Measurements from ENCODE around the gene SHBG.

Gene SHBG

DNA sequence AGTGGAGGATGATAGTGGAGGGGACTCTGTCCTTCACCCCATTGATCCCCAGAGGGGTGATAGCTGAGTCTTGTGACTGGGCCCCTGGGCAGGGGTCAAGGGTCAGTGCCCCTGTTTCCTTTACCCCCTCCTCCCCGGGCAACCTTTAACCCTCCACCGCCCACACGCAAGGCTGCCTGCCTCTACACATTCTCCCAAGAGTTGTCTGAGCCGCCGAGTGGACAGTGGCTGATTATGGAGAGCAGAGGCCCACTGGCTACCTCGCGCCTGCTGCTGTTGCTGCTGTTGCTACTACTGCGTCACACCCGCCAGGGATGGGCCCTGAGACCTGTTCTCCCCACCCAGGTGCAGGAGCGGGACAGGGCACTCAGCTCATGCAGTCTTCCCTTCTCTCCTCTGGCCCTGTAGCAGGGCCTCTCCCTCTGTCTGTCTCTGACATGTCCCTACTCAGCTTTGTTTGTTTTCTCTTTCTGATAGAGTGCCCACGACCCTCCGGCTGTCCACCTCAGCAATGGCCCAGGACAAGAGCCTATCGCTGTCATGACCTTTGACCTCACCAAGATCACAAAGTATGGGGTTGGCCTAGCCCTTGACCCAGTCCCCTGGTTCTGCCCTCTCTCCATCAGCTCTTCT lies at the start of gene SHBG:
Gene SHBG (plus strand): TSS at position 197 of the 633 bp plus-strand sequence. CDS start 38 bp downstream, at position 235.
- TF ChIP-seq, protein P1, sequence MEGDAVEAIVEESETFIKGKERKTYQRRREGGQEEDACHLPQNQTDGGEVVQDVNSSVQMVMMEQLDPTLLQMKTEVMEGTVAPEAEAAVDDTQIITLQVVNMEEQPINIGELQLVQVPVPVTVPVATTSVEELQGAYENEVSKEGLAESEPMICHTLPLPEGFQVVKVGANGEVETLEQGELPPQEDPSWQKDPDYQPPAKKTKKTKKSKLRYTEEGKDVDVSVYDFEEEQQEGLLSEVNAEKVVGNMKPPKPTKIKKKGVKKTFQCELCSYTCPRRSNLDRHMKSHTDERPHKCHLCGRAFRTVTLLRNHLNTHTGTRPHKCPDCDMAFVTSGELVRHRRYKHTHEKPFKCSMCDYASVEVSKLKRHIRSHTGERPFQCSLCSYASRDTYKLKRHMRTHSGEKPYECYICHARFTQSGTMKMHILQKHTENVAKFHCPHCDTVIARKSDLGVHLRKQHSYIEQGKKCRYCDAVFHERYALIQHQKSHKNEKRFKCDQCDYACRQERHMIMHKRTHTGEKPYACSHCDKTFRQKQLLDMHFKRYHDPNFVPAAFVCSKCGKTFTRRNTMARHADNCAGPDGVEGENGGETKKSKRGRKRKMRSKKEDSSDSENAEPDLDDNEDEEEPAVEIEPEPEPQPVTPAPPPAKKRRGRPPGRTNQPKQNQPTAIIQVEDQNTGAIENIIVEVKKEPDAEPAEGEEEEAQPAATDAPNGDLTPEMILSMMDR (conservative IDR thresholded peaks at IDR 0.05): no peak
- no peak within 1 kb of the TSS for H3K27ac ChIP-seq

DNA sequence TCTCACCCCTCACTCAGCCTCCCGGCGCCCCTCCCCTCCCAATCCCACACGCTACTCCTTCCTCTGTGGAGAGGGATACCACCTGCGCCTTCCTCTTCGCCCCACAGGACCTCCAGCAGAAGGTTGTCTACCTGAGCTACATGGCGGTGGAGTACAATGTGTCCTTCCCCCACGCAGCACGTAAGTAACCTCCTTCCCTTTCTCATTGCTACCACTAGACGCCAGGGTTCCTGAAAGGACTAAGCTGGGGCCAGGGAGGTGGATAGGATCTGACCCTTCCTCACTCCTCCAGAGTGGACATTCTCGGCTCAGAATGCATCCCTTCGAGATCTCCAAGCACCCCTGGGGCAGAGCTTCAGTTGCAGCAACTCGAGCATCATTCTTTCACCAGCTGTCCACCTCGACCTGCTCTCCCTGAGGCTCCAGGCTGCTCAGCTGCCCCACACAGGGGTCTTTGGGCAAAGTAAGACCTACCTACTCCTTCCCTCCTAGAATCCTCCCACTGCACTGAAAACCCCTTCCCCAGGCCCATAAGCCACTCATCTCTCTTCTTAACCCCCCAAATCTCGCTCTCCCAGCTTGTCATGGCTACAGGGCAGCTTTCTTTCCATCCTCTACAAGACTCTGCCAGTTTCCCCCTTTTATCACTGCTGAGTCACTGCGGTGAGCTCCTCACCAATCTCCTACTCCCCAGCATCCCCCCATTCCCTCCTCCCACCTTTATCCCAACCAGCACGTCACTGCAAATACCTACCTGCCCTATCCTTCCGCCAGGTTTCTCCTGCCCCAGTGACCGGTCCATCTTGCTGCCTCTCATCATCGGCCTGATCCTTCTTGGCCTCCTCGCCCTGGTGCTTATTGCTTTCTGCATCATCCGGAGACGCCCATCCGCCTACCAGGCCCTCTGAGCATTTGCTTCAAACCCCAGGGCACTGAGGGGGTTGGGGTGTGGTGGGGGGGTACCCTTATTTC lies 49.0 kb upstream of the SHBG start:
- TF ChIP-seq, protein P1 (conservative IDR thresholded peaks at IDR 0.05): no peak
- H3K27ac ChIP-seq: no peak overlapping the region

DNA sequence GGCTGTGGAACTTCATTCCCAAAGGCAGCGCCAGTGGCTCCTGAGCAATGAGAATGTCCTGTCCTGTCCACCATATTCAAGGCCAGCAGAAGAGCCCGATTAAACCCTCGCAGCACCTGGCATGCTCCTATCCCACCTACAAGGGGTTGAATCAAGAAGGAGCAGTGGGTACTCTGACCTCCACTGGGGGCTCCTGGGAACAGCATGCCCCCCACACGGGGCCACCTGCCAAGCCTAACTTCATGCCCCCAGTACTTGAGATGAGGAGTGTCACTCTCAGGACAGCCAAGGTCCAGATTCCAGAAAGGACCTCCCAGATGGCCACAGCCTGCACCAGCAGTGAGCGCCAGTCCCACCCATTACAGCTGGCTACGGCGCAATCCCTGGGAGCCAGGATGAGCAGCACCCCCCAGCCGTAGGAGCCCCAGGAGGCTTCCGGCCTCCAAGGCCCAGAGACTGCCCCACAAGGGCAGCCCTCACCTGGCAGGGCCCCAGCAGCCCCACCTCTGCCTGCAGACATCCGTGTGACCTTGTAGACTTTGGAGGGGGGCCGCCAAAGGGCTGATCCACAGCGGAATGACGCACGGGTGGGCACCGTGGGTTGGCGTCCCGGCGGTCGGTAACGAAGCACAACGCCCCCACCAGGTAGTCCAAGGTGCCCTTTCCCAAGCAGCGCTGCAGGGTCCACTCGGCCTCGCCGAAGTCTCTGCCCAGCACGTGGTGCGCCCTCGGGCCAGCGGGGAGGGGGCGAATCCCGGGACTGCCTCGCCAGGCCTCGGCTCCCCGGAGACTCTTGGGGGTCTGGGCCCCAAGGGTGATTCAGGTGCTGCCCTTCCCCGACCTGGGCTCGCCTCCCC lies 47.3 kb upstream of the SHBG start:
- peak overlapping the region; percentile 86 for H3K27ac ChIP-seq
- TF ChIP-seq, protein P1 (conservative IDR thresholded peaks at IDR 0.05): no peak

- TF ChIP-seq, protein P1 (conservative IDR thresholded peaks at IDR 0.05): no peak
Measured at GRCh38 chr17:7583253-7584109, 46.5 kb upstream of the SHBG start, which contains the start of gene MPDU1. MPDU1 (plus strand) TSS chr17:7583852; CDS start chr17:7583863, 11 bp downstream.

GRCh38 chr17:7586673-7587419 lies 43.1 kb upstream of the SHBG start:
- TF ChIP-seq, protein P1 (conservative IDR thresholded peaks at IDR 0.05): peak; percentile 63
- H3K27ac ChIP-seq: no peak overlapping the region

More at GRCh38 chr17:7583253-7584109, 46.5 kb upstream of the SHBG start, which contains the start of gene MPDU1:
- peak within 1 kb of the TSS; percentile 86 for H3K27ac ChIP-seq
